OCI-M2 (cell line): ENCODE measurements around the gene STK17A.
"Not testable (repeated sequence)": the region's sequence is repeated elsewhere in the genome, so short reads cannot be mapped to it uniquely, and the experiment has no call there.

Source experiments
- DNase-seq: peaks from one replicate; lab custom pipeline; 2025; ENCODE audit not compliant: unreplicated experiment; lab: John Stamatoyannopoulos, UW

Gene STK17A

DNA sequence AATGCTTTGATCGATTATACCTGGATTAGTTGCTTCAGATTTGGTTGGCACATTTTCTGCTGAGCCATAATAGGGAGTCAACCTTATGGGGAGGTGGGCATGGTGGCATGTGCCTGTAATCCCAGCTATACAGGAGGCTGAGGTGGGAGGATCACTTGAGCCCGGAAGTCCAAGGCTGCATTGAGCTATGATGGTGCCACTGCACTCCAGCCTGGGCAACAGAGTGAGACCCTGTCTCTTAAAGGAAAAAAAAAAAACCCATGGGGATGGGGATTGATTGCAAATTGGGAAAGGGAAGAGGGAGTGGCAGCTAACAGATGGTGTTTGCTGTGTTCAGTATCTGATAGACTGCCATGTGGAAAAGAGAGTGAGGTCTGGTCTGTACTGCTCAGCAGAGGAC is 11.1 kb downstream of the STK17A start:
- no peak for DNase-seq

DNA sequence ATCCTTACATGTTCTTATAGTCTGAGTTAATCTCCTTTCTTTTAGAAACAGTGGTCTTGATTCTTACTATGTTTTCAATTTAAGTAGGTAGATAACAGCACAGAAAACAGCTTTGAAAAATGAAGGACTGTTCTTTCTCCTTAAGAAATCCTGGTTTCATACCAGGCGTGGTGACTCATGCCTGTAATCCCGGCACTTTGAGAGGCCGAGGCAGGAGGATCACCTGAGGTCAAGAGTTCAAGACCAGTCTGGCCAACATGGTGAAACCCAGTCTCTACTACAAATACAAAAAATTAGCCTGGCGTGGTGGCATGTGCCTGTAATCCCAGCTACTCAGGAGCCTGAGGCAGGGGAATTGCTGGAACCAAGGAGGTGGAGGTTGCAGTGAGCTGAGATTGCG is 13.5 kb downstream of the STK17A start:
- DNase-seq = not testable (repeated sequence)

DNA sequence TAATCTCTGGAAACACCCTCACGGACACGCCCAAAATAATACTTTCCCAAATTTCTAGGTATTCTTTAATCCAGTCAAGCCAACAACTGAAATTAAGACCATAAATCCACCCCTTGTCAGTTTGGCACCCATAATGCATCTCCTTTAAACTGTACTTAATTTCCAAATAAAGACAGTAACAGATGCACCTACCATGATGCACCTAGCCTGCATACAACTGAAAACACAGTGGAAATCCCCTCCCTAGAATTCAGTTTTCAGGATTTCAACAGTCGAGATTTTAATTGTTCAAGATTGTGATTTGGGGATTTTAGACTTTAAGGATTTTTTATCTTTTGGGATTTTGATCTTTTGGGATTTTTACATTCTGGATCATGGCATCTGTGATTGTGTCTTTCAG is 17.1 kb downstream of the STK17A start:
- no peak for DNase-seq

DNA sequence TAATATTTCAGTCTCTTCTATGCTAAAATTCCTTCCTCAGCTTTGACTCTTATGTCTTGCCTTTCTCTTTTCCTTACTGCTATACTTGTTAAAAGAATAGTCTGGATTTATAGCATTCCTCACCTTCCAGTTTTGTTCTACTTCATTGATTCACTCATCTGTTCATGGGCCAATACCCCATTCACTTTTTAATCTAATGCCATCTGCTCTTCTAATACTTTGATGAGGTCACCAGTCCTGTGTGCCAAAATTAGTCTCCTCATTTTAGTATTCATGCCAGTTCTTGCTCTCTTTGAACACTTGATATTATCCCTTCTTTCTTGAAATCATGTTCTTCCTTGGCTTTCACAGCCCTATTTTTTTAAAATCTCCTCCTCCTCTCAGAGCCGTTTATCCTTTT is 19.3 kb downstream of the STK17A start:
- DNase-seq = no peak

DNA sequence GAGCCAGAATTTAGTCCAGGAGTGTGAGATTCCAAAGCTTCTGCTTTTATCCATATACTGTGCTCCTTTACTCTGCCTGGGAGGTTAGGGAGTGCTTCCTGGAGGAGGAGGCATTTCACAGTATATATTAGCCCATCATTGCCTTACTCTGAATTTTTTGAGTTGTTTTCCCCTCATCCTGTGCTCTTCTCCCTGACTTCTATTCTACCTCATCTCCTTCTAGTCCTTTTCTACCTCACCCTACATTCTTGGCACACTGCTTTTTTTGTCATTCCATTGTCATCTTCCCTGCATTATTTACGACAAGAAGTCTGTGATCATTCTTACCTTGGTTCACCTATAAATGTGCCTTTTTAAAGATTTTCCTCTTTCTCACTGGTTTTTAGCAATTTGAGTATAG is 21.3 kb downstream of the STK17A start:
- DNase-seq = no peak

DNA sequence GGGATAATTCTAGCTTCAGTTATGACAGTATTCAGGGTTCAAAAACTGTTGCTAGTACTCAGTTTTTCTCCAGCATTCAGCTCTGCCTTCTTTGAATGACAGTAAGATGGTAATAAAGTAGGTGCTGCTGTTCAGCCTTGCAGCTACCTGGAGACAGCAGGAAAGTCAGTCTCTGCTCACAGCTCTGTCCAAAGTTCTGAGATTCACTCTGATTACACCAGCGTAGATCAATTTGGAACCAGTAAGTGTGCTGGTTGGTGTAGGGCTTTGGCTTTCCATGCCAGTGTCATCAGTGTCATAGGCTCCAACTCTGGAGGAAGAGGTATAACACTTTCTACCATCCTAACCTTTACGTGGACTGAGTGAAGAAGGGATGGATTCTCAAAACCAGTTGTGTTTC is 26.2 kb downstream of the STK17A start:
- no peak for DNase-seq

DNA sequence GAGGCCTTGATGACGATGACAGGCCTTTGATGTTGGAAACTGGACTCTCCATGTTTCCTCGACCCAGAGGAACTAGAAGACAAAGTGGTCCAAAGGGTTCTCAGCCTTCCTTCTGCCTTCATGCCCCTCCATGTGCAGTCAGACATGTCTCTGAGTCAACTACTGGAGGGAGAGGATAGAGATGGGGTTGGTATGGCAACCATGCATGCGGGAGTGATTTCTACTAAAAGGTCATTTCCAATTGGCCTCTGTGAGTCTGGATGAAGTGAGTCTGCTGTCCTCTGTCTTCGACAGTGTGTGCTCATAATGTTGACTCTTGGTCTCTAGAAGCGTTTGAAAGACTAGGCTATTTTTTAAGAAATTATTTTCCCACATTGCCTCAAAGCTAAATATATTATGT is 29.2 kb downstream of the STK17A start:
- DNase-seq = no peak

DNA sequence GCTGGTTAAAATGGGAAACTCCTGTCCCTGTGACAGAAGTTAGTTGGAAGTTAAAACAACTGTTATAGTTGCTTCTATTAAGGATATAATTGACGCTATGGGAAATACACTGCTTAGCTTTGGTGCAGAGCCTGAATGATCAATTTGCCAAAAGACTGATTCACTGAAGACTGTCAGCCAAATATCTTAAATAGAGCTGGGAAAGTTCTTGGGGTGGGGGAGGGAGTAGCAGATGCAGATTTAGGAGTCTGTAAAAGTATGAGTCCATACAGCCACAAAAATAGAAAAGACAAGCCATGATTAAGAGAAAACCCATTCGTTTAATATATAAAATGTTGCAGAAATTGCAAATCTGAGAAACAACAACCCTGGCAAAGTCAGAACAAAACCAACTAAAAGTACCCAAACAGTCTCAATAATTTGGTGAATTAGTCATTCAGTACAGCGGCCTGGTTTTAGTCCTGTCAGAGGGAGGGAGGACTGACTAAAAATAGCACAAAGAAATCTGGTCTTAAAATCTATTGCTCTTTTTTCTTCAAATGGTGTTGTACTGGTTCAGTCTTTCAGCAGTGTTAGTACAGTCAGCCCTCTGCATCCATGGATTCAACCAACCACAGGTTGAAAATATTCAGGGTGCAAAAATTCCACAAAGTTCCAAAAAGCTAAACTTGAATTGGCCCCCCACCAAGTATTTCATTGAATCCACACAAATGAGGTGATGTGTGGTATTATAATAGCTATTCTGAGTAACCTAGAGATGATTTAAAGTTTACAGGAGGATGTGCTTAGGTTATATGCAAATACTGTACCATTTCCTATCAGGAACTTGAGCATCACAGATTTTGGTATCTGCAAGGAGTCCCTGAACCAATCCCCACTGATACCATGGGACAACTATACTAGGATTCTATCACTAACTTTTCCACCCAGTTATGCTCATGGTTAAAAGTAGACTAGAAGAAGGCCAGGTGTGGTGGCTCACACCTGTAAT is 30.0 kb downstream of the STK17A start:
- DNase-seq = no peak

DNA sequence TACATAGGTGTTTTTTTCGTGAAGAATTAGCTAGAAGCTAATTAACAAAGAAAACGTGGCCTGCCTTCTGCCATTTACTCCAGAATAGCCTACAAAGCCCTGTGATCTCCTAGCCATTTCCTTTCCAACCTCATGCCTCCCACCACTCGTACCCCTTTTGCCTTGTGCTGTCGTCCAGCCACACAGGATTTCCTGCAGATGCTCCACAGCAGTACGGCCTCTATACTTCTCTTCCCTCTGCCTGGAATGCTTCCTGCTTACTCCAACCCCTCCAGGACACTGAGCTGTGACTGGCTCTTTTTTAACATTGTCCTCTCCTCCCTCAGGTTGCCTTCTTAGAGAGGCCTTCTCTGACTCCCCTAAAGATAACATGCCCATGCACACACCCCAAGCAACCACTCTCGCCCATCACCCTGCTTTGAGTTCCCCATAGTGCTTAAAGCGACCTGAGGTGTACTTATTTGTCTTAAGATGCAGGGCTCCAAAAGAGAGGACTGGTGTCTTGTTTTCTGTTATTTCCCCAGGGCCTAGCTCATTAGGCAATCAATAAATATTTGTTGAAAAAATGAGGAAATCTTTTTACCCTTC is 32.7 kb downstream of the STK17A start:
- DNase-seq = no peak

DNA sequence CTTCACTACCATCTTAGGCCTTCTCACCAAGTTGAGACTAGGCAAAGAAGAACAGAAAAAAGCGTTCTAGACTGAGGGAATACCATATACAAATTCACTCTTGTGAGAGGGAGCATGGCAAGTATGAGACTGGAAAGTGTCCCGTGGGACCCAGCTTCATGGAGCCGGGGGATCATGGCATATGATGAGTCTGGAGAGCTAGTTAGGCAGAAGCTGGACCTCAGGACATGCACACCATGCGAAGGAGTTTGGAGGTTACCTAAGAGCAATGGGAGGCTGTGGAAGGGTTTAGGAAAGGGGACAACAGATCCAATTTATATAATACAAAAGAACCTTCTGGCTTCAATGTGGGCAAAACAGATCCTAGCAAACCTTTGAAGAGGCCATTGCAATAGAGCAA is 34.1 kb downstream of the STK17A start:
- DNase-seq = no peak

DNA sequence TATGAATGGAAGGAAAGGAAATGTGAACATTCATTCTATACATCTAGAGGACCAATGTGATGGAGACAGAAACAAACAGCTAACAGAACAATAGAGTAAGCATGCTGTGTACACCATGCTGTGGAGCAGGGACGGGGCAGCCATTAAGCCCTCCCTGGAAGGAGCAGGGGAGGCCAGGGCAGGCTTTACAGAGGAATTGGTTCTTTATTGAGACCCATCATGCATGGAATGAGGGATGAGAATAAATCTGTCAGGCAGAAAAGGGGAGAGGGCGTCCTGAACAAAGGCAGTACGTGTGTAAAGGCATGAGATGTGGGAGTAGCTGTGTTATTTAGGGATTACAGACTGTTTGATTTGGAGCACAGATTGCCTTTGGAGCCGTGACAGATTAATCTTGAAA is 35.2 kb downstream of the STK17A start:
- DNase-seq = no peak

DNA sequence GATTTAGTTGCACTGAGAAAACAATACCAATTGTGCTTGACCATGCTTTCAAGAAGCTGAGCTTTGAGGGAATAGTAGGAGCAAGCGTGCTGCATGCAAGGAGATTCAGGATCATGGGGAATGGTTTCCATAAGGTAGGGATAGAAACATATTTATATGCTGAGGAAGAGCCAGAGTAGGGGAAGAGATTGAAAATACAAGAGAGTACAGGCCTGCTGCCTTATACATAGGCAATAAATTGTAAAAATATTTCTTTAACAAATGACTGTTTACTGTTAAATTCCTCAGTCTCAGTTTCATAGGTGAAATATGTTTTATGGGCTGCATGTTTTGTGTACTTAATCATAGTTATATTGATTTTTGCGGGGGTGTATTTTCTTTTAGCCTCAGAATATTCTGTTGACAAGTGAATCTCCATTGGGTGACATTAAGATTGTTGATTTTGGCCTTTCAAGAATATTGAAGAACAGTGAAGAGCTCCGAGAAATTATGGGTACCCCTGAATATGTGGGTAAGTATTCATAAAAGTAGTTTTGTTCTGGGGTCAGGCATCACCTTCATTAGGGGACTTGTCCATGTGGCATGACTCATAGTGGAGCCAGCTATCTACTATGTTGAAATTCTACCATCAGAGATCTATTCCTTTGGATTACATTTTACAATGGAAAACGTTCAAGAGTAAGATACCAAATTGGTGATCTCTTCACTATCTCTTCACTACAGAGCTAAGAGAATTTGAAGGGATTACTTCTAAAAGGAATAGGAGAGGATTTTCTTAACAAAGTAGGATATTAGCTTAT is 36.5 kb downstream of the STK17A start:
- no peak for DNase-seq

DNA sequence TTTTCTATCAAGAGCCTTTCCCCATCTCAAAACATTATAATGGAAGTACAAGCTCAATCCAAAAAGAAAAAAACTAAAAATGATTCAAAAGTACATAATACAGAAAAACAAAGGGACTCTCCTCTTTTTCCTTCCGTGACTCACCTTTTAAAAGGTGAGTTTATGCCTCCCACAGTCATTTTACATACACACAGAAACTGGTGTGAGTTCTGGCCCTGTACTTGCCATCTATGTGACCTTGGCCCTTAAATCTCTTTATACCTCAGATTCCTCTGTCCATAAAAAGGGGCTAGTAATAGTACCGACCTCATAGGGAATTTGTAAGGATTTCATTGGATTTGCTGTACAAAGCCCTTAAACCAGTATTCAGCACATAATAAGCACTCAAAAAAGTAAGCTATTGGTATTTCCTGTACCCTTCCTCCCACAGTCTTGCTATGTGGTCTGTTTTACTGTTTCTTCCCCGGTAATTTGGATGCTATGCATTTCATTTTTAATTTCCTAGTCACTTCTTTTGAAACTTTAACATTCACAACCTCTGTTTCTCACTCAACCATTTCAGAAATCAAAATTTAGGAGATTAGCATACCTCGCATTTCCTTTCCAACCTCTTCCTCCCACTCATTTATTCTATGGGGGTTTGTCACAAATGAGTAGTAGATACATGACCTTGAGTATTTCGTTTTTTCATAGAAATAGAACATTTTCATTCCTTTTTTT is 39.0 kb downstream of the STK17A start:
- no peak for DNase-seq

DNA sequence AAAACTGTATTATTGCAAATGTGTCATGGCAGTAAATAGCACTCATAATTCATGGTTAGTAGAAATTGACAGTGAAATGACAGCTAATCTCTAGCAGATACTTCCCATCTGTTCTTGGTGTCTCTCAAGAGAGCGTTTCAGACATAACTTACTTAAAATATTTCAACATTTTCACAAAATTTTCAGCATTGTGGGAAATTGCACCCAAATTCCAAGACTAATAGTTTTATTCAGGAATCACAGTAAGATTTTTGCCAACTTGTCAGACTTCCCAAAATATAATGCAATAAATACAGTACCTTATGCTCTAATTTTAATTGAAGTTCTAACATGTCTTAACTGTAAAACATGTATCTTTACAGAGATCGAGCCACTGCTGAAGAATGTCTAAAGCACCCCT is 41.2 kb downstream of the STK17A start:
- DNase-seq = no peak

DNA sequence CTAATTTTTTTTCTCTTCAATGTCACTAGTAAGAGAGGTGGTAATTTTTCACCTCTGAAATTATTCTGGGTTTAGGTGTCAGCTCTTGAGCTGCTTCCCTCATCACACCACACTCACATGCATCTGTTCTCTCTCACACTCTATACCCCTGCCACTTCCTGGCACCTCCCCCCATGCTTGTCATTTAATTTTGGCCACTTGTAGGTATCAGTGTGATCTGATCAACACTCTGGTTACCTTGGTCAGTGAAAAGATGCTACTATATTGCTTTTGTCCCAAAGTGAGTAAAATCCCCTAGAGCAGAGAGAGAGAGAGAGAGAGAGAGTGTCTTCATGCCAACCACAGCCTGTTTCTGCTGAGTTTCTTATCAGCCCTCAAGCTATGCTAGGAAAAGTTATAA is 42.5 kb downstream of the STK17A start:
- no peak for DNase-seq

DNA sequence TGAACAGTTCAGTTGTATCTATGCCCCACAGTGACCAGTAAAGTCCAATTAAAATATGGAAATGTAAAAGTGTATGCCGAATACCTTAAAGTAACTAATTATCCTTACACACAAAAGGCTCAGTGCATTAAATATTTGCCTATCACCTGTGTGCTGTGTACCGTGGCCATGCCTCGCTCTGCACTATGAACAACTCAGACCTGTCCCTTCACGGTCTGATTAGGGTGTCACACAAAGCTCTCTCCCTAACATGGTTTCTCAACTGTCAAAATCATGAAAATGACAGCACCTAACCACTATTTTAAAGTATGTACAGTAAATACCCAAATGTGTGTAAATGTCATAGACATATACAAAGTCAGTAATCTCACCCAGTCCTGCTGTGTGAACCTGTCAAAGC is 43.1 kb downstream of the STK17A start:
- no peak for DNase-seq

DNA sequence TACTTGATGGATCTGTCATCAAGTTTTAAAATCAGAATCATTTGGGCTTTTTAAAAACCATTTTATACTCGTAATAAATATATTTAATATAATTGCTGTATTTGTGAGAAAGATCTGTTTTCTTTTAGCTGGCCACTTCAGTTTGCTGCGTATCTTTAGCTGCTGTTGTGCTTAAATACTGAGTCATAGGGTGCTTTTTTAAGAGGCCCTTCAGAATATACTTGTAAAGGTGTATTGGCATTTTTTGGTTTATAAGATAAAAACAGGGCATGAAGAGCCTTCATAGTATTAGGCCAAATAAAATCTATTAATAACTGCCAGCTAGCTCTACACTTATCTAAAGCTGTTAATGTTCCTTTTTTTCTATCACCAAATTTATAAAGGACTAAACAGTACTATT is 43.8 kb downstream of the STK17A start:
- DNase-seq = no peak

DNA sequence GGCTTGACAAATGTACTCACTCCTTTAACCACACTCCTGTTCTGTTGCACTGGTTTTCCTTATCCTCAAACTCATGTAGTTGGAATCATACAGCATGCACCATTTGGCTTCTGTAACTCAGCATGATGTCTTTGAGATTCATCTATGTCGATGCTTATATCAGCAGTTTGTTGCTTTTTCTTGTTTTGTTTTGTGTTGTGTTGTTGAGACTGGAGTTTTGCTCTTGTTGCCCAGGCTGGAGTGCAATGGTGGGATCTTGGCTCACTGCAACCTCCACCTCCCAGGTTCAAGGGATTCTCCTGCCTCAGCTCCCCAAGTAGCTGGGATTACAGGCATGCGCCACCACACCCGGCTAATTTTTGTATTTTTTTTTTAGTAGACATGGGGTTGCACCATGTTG is 44.9 kb downstream of the STK17A start:
- DNase-seq = not testable (repeated sequence)

DNA sequence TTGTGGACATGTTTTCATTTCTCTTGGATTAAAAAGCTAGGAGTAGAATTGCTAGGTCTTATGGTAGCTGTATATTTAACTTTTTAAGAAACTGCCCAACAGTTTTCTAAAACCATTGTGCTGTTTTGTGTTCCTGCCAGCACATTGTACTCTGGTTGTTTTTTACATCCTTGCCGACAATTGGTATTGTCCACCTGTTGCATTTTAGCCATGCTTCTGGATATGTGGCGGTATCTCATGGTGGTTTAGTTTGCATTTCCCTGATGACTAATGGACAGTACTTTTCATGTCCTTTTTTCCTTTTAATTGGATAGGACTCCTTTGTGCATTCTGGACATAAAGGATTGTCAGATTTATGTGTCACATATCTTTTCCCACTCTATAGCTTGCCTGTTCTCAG is 45.5 kb downstream of the STK17A start:
- DNase-seq = no peak

DNA sequence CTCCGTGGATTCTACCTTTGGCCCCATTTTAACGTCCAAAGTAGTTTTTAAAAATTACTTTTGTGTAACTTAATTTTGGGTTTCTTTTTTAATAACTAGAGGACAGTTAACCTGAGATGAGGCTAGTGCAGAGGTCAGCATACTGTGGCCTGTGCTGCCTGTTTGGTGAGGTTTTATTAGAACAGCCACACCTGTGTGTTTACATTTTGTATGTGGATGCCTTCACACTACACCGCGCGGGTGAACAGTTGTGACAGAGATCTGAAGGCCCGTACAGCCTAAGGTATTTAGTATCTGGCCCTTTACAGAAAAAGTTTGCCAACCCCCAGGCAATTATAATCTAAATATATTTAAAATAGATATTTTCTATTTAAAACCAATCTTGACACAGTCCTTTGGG is 46.9 kb downstream of the STK17A start:
- DNase-seq = no peak

DNA sequence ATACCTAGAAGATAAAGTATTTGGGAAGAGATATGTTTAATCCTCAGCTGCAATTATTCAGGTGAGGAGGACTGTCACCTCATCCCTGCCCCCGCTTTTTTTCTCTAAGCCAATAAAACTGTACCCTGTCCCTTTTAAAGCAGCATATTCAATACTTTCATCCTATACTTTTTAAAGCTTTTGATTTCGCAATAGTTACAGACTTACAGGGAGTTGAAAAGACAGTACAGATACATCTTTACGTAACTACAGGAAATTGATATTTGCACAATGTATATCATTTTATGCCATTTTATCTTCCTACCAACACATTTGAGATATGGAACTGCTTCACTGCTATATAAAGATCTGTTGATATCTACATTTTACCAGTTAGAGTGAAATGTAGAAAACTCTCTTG is 47.6 kb downstream of the STK17A start:
- no peak for DNase-seq
